GM19043 (cell line): Measurements from ENCODE around the gene NEURL3.

Experiments
- ATAC-seq: cut with Tn5 transposase; IDR thresholded peaks from one replicate; pipeline ENCODE4 v1.9.1; 2021; ENCODE audit warnings: low read depth; ENCODE audit not compliant: unreplicated experiment

The NEURL3 gene

GRCh38 chr2:96529376-96530143 is 24.4 kb upstream of the NEURL3 start:
- ATAC-seq: no peak

- ATAC-seq: no peak
Measured at GRCh38 chr2:96528700-96529375, 23.7 kb upstream of the NEURL3 start.

- ATAC-seq: no peak
Measured at GRCh38 chr2:96528006-96528699, 23.0 kb upstream of the NEURL3 start.

- ATAC-seq: no peak
Measured at GRCh38 chr2:96527286-96528005, 22.3 kb upstream of the NEURL3 start.

GRCh38 chr2:96526615-96527285 is 21.6 kb upstream of the NEURL3 start:
- ATAC-seq: no peak

GRCh38 chr2:96526101-96526591 is 21.0 kb upstream of the NEURL3 start:
- no peak for ATAC-seq

GRCh38 chr2:96525211-96525507 is 20.0 kb upstream of the NEURL3 start:
- ATAC-seq: no peak

- ATAC-seq: no peak
Measured at GRCh38 chr2:96524482-96525210, 19.5 kb upstream of the NEURL3 start.

- no peak for ATAC-seq
Measured at GRCh38 chr2:96523659-96524481, 18.7 kb upstream of the NEURL3 start.

- no peak for ATAC-seq
Measured at GRCh38 chr2:96522304-96523203, 17.4 kb upstream of the NEURL3 start.

- no peak for ATAC-seq
Measured at GRCh38 chr2:96521219-96521618, 16.1 kb upstream of the NEURL3 start.

GRCh38 chr2:96520697-96521096 is 15.5 kb upstream of the NEURL3 start:
- ATAC-seq: no peak

- no peak for ATAC-seq
Measured at GRCh38 chr2:96520231-96520630, 15.1 kb upstream of the NEURL3 start.

- ATAC-seq: no peak
Measured at GRCh38 chr2:96517079-96517478, 11.9 kb upstream of the NEURL3 start.

GRCh38 chr2:96514521-96514920 is 9.4 kb upstream of the NEURL3 start:
- no peak for ATAC-seq

- no peak for ATAC-seq
Measured at GRCh38 chr2:96512341-96512740, 7.2 kb upstream of the NEURL3 start.

GRCh38 chr2:96511851-96512250 is 6.7 kb upstream of the NEURL3 start:
- no peak for ATAC-seq
